22Rv1 (cell line): ENCODE results near the gene SCAND1.
"Not testable (repeated sequence)": the region's sequence is repeated elsewhere in the genome, so short reads cannot be mapped to it uniquely, and the experiment has no call there.

ENCODE experiments used
- CTCF ChIP-seq: fragments of 450-650 bp; IDR thresholded peaks from 2 replicates; pipeline ENCODE4 v1.5.1; 2017; ENCODE audit warnings: mild to moderate bottlenecking
- ZFX ChIP-seq: fragments of 450-650 bp; IDR thresholded peaks from 2 replicates; pipeline ENCODE4 v1.6.1; 2017; ENCODE audit warnings: antibody characterized with exemption, borderline replicate concordance

- not testable (repeated sequence) for TF ChIP-seq CTCF, ZFX
These were observed 42.2 kb upstream of the SCAND1 start for GRCh38 chr20:35996492-35996891.
